Esophagus muscularis mucosa (tissue), 4 donors: Measurements from ENCODE around the gene RBM44. TPM values are rescaled to one million over a fixed set of nuclear protein-coding genes. Genes with fewer than 3 reads are reported as not detected.

ENCODE experiments used
- DNase-seq: peaks from one replicate; pipeline ENCODE4 v3.0.0-alpha.2; 2017; ENCODE audit errors: extremely low spot score
- H3K27ac ChIP-seq, 4 donors: fragments of 200-600 bp; sonication (generic); replicated peaks in 1 of 4; 1 replicate in 3 of 4; 2 replicates in 1 of 4; pipeline ENCODE4 v1.5.1; 2016 to 2019; ENCODE audit warnings: mild to moderate bottlenecking in 1 of 4
- H3K27me3 ChIP-seq, 4 donors: fragments of 200-600 bp; sonication (generic); one replicate each; pipeline versions ENCODE4 v1.5.1 to v1.6.0; 2016 to 2019
- H3K36me3 ChIP-seq, 4 donors: fragments of 200-600 bp; sonication (generic); one replicate each; pipeline ENCODE4 v1.5.1; 2016 to 2019
- H3K4me1 ChIP-seq, 4 donors: fragments of 200-600 bp; sonication (generic); one replicate each; pipeline ENCODE4 v1.5.1; 2016 to 2019
- H3K4me3 ChIP-seq, 4 donors: fragments of 200-600 bp; sonication (generic); 1 replicate in 2 of 4; 2 replicates in 2 of 4; pipeline ENCODE4 v1.5.1; 2016 to 2019; ENCODE audit warnings: mild to moderate bottlenecking in 4 of 4, moderate library complexity in 1 of 4
- H3K9me3 ChIP-seq, 4 donors: fragments of 200-600 bp; sonication (generic); 1 replicate in 3 of 4; 2 replicates in 1 of 4; pipeline ENCODE4 v1.5.1; 2016 to 2019
- EP300 ChIP-seq: sonication (generic); formaldehyde crosslinking; IDR thresholded peaks from one replicate; pipeline ENCODE4 v1.6.1; 2017; ENCODE audit warnings: antibody characterized with exemption
- POLR2A ChIP-seq: fragments of 450-650 bp; IDR thresholded peaks from one replicate; pipeline ENCODE4 v1.6.1; 2017; ENCODE audit warnings: antibody characterized with exemption, moderate library complexity, mild to moderate bottlenecking, low read depth
- POLR2AphosphoS5 ChIP-seq, 2 donors: sonication (generic); formaldehyde crosslinking; IDR thresholded peaks; one replicate each; pipeline ENCODE4 v1.6.1; 2017; ENCODE audit warnings: antibody characterized with exemption in 2 of 2
- WGBS: methylation state at CpG from one replicate; pipeline ENCODE4 v1.1.5; 2018; 5-methylcytosine and 5-hydroxymethylcytosine counted together
- intact Hi-C: fragments of 100-400 bp; cut with DNase I; formaldehyde crosslinking; loops from one replicate; pipeline ENCODE4 v1.15.1; 2023
- total RNA-seq, 4 donors: library from RNA; depleted of rRNA; stranded (reverse); fragments of >200 nt; gene quantifications; one replicate each; pipeline versions ENCODE4 v1.1.0 to v1.2.1, GENCODE V29; 2016
- TF ChIP-seq, protein P1 (sequence below), 3 experiments: fragments of 200-600 bp in 2 of 3; fragments of 450-650 bp in 1 of 3; sonication (generic) in 2 of 3; IDR thresholded peaks; one replicate each; pipeline ENCODE4 v1.5.1; 2017 to 2019; ENCODE audit warnings: antibody characterized with exemption in 3 of 3, mild to moderate bottlenecking in 2 of 3, moderate library complexity in 1 of 3

Gene RBM44
- total RNA-seq, 4 donors from 2014 or later, result 0.42 to 0.99 (median 0.61) TPM

DNA sequence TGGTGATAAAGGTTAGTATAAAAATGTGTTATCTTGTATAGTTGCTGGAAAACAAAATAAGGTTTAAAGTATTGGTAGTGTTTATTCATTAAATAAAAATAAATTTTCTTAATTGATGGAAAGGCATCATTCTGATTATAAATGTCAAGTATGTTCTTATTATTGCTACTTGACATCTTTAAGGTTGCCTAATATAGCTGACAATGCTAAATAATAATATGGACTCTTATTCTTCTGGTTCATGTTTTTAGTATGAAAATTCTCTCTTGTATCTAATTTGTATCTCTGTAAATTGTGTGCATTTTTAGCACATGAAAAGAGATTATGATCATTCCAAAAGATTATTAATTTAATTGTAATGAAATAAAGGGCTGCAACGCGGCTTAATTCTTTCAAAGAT, 25.0 kb downstream of the RBM44 start:
- no peak for TF ChIP-seq EP300
- no peak for TF ChIP-seq POLR2A
- TF ChIP-seq POLR2AphosphoS5 (IDR thresholded peaks at IDR 0.05), result no peak
- WGBS, result 93% methylated on average over 2 of the region's 2 CpGs
- Histone ChIP-seq H3K27ac (no peak overlapping the region), H3K27me3 (no peaks in the 10 kb centered on the region), H3K9me3 (no peaks in the 10 kb centered on the region), H3K4me1 (no peaks in the 10 kb centered on the region), H3K36me3 (no peaks in the 10 kb centered on the region), H3K4me3 (no peak overlapping the region)
- intact Hi-C loops, result no loop called here
- DNase-seq, result no peak

DNA sequence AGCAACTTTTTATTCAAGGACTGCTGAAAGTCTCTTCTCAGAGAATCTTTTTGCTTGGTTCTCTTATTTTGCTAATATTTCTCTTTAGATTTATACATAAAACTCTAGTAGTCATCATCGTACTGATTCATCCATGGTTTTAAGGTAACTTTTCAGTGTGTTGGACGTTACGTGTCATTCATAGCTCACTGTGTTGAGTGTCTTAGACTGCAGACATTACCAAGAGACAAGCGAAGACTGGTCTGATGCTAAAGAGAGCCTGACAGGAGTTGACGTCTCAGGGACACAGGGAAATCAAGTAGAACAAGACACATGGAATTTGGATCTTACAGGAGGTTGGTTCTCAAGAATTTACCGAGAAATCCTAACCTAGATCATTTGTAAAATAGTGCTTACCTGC, 25.5 kb downstream of the RBM44 start:
- intact Hi-C loops, result no loop called here

DNA sequence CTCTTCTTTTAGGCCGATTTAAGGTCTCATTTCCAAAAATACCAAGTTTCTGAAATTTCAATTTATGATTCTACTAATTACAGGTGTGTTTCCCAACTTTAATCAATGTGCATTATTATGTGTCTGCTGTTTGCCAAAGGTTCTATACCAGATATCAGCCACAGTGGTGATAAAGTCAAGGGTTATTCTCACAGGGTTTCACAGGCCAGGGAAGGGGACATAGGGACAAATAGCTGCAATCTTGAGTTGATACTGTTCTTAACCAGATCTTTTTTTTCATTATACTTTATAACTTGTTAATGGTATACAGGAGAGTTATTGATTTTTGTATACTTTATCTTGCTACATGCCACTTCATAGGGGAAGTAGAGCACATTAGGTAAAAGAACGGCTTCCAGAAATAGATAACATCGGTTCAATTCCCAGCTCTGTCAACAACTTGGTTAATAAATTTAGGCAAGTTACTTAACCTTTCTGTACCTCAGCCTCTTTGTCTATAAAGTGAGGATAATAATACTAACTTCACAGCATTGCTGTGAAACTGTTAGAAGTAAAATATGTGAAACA, 28.9 kb downstream of the RBM44 start:
- DNase-seq, result no peak
- intact Hi-C loops, result no loop called here
- Histone ChIP-seq H3K4me3 (no peak overlapping the region), H3K36me3 (no peaks in the 10 kb centered on the region), H3K4me1 (no peaks in the 10 kb centered on the region), H3K27me3 (no peaks in the 10 kb centered on the region), H3K9me3 (no peaks in the 10 kb centered on the region), H3K27ac (no peak overlapping the region)
- TF ChIP-seq POLR2AphosphoS5 (IDR thresholded peaks at IDR 0.05) (no peak), EP300 (no peak), POLR2A (no peak)
- TF ChIP-seq, protein P1, sequence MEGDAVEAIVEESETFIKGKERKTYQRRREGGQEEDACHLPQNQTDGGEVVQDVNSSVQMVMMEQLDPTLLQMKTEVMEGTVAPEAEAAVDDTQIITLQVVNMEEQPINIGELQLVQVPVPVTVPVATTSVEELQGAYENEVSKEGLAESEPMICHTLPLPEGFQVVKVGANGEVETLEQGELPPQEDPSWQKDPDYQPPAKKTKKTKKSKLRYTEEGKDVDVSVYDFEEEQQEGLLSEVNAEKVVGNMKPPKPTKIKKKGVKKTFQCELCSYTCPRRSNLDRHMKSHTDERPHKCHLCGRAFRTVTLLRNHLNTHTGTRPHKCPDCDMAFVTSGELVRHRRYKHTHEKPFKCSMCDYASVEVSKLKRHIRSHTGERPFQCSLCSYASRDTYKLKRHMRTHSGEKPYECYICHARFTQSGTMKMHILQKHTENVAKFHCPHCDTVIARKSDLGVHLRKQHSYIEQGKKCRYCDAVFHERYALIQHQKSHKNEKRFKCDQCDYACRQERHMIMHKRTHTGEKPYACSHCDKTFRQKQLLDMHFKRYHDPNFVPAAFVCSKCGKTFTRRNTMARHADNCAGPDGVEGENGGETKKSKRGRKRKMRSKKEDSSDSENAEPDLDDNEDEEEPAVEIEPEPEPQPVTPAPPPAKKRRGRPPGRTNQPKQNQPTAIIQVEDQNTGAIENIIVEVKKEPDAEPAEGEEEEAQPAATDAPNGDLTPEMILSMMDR (IDR thresholded peaks at IDR 0.05), result no peak
- 96% methylated on average over 3 of the region's 3 CpGs for WGBS

More for the DNA sequence above, 25.5 kb downstream of the RBM44 start:
- WGBS, result 88% methylated on average over 6 of the region's 6 CpGs
- Histone ChIP-seq H3K27ac (no peak overlapping the region), H3K27me3 (no peaks in the 10 kb centered on the region), H3K36me3 (no peaks in the 10 kb centered on the region), H3K4me3 (no peak overlapping the region), H3K9me3 (no peaks in the 10 kb centered on the region), H3K4me1 (no peaks in the 10 kb centered on the region)
- DNase-seq, result no peak
- TF ChIP-seq, protein P1 (IDR thresholded peaks at IDR 0.05), result no peak
- TF ChIP-seq POLR2A (no peak), EP300 (no peak), POLR2AphosphoS5 (IDR thresholded peaks at IDR 0.05) (no peak)

DNA sequence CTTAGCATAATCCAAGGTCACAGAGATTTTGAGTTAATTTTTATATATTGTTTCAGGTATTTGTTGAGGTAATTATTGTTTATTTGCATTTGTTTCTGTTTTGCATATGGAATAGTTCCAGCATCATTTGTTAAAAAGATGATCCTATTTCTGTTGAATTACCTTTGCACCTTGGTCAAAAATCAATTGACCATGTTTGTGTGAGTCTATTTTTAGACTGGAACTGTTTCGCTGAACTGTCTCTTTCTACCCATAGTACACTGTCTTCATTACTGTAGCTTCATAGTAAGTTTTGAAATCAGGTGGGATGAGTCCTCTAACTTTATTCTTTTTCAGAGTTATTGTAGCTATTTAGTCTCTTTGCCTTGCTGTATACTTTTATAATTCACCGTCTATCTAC, 31.9 kb downstream of the RBM44 start:
- H3K9me3 ChIP-seq, result no peaks in the 10 kb centered on the region
- no peak for DNase-seq
- no peak for TF ChIP-seq EP300
- TF ChIP-seq, protein P1 (IDR thresholded peaks at IDR 0.05), result no peak
- TF ChIP-seq POLR2AphosphoS5 (IDR thresholded peaks at IDR 0.05), result no peak
- TF ChIP-seq POLR2A, result no peak
- H3K27ac ChIP-seq, result no peak overlapping the region
- 92% methylated on average over 2 of the region's 2 CpGs for WGBS
- no peaks in the 10 kb centered on the region for H3K27me3 ChIP-seq
- no peaks in the 10 kb centered on the region for H3K4me1 ChIP-seq
- H3K4me3 ChIP-seq, result no peak overlapping the region
- intact Hi-C loops, result no loop called here
- H3K36me3 ChIP-seq, result no peaks in the 10 kb centered on the region

DNA sequence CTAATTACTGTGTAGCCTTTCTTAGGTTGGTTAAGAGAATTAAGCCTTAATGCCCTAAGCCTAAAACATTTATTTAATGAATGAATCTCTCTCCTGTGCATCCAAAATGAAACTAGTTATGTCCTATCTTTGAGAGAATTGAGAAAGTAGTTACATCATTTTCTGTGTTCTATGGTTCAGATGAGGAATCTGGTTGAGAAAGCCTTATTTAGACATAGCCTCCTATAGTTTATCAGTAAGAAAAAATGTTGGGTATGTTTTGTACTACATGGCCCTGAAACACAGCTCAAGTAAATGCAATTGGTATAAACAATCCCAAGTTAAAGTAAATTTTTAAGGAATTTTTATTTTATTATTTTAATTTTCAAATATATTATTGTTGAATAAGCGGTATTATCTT, 35.0 kb downstream of the RBM44 start:
- intact Hi-C loops, result no loop called here
- TF ChIP-seq, protein P1 (IDR thresholded peaks at IDR 0.05), result no peak
- no peak for TF ChIP-seq EP300
- no peak for TF ChIP-seq POLR2A
- TF ChIP-seq POLR2AphosphoS5 (IDR thresholded peaks at IDR 0.05), result no peak
- no peaks in the 10 kb centered on the region for H3K9me3 ChIP-seq
- H3K4me3 ChIP-seq, result no peak overlapping the region
- H3K27ac ChIP-seq, result no peak overlapping the region
- no peaks in the 10 kb centered on the region for H3K4me1 ChIP-seq
- H3K27me3 ChIP-seq, result no peaks in the 10 kb centered on the region
- DNase-seq, result no peak
- WGBS, result 98% methylated on average over 1 of the region's 1 CpG
- no peaks in the 10 kb centered on the region for H3K36me3 ChIP-seq
